Left colon (tissue), 2 donors: ENCODE results near the gene CDHR1. TPM values are rescaled to one million over a fixed set of nuclear protein-coding genes. Genes with fewer than 3 reads are reported as not detected.

Experiments used
- ATAC-seq: fragments of 200-7000 bp; cut with Tn5 transposase; one replicate; pipeline ENCODE4 v1.9.1; 2020; ENCODE audit warnings: mild to moderate bottlenecking, moderate library complexity
- DNase-seq, 2 donors: peaks; one replicate each; pipeline ENCODE4 v3.0.0-alpha.2; 2020
- intact Hi-C, 2 donors: fragments of 100-400 bp; cut with DNase I in 1 of 2; cut with micrococcal nuclease in 1 of 2; formaldehyde crosslinking; loops; one replicate each; pipeline versions ENCODE4 v1.11.2 to v1.14.0; 2022; cut with DNase I, micrococcal nuclease
- total RNA-seq, 2 donors: library from RNA; stranded (reverse); fragmentation: NEBNext Ultra II Directional; extraction: Animal tissue kit (Norgen Biotek cat#: 25700); gene quantifications; one replicate each; pipeline ENCODE4 v1.2.1, GENCODE V29; 2021
- donor health status: DM: no; HTN: no; CAD: no.
- donor health status: DM: yes; HTN: yes; CAD: no.

The CDHR1 gene
- total RNA-seq, 2 donors from 2014 or later, result 63.7 to 127 TPM

DNA sequence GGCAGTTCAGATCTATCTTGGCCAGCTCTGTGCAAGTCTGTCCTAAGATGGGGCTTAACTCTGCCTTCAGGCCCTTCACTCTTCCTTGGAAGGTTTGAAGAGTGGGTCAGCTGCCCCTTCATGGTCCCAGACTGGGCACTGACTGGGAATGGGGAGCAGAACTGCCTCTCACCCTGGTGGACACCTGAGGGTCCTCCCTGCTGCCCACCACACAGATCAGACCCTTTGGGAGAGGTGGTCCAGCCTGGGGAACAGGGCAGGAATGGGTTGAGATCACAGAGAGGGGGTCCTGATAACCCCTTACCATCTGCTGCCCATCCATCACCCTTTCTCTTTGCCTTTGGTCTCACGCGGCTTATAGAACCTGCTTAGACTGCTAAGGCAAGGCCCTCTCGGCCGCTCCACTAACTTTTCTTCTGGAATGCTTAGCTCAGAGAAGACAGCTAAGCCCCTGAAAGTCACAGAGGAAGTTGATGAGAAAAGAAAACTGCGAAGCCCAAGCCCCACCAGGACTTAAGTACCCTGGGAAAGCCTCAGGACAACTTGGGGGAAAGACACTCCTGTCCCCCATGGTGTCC is 402 bp upstream of the CDHR1 start:
- DNase-seq, result peak in 1 of 2 donors; percentile 24
- intact Hi-C loops, result no loop called here
- ATAC-seq, result no peak

- peak in 1 of 2 donors; percentile 28 for DNase-seq
- intact Hi-C loops, result no loop called here
- ATAC-seq, result peak; percentile 12
These were observed 900 bp downstream of the CDHR1 start for GRCh38 chr10:84195044-84195830.

GRCh38 chr10:84196083-84196482 is 1.7 kb downstream of the CDHR1 start:
- intact Hi-C loops, result no loop called here
- ATAC-seq (peak; percentile 56), DNase-seq (peak; percentile 71 to 77)

DNA sequence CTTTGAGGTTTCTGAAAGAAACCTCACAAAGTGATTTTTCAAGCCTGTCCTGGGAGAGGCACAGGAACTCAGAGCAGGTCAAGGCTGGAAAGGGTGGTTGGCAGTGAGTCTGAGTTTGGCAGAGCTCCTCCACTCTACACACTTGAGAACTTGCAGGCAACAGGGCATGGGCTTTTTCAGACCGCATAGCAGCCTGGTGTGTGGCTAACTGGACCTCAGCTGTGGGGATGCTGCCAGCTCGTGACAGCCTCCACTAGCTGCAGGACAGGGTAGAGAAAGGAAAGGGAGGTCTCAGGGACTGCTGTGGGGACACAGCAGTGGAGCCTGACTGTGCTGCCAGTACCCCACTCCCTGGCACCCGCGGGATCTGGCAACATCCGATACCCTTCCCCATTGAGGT is 2.6 kb downstream of the CDHR1 start:
- no peak for ATAC-seq
- intact Hi-C loops, result no loop called here
- no peak for DNase-seq

GRCh38 chr10:84197643-84198042 is 3.3 kb downstream of the CDHR1 start:
- intact Hi-C loops, result no loop called here
- DNase-seq (no peak), ATAC-seq (no peak)

DNA sequence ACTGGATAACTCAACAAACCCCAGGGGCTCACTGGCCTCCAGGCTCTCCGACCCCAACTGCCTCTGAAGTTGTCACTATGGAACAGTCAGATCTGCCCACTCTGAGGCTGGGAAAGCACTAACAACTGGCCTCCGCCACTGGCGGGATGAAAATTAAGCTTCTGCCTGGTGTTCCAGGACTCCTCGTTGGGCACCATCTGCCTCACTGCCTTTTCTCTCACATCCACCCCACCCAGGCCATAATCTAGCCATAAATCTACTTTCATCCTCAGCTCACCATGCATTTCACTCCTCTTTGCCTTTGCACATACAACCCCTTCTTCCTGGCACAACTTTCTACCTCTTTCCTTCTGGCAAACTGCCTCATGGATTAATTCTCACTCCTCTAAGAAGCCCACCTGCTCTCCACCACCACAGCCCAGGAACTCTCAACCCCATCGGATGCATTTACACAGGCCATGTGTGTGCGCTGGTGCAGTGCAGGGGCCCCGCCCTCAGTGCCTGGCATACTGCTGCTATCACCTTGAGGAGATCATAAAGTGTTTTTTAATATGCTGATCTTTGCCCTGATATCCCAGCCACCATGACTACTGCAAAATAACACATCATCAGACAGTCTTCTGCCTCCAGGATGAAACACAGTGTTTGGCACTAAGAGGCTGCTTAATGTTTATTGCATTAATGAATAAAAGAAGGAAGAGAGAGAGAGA is 4.0 kb downstream of the CDHR1 start:
- DNase-seq, result peak; percentile 84 to 85
- peak; percentile 69 for ATAC-seq
- intact Hi-C loops, result no loop called here

- intact Hi-C loops, result no loop called here
- peak; percentile 74 to 84 for DNase-seq
- peak; percentile 64 for ATAC-seq
These were observed 6.4 kb downstream of the CDHR1 start for GRCh38 chr10:84200537-84201243.

DNA sequence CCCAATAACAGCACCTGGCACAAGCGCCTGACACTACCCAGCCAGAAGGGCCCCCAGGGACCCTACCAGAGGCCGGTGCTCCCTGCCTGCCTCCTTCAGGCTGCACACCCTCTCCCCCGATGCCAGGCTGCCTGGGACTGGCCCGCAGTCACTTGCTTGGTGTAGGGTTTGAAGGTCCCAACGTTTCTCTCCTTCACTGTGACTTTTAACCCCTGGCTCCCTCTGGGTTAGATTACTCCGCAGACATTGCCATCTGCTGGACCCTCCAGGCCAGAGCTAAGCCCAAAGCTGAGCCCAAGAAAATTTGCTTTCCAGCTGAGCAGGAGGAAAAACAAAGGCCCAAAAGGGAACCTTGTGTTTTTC is 6.9 kb downstream of the CDHR1 start:
- peak; percentile 18 for ATAC-seq
- intact Hi-C loops, result no loop called here
- no peak for DNase-seq

- ATAC-seq (no peak), DNase-seq (no peak)
- intact Hi-C loops, result no loop called here
These were observed 7.3 kb downstream of the CDHR1 start for GRCh38 chr10:84201682-84202081.

- intact Hi-C loops, result no loop called here
- no peak for ATAC-seq
- no peak for DNase-seq
These were observed 8.0 kb downstream of the CDHR1 start for GRCh38 chr10:84202349-84202748.

GRCh38 chr10:84204122-84204521 is 9.8 kb downstream of the CDHR1 start:
- ATAC-seq, result peak; percentile 26
- intact Hi-C loops, result loop anchor here in 1 of 2 donors (2.0 kb wide), 1 partner anchor 55 kb away; no protein-coding TSS in a partner anchor
- DNase-seq, result no peak

DNA sequence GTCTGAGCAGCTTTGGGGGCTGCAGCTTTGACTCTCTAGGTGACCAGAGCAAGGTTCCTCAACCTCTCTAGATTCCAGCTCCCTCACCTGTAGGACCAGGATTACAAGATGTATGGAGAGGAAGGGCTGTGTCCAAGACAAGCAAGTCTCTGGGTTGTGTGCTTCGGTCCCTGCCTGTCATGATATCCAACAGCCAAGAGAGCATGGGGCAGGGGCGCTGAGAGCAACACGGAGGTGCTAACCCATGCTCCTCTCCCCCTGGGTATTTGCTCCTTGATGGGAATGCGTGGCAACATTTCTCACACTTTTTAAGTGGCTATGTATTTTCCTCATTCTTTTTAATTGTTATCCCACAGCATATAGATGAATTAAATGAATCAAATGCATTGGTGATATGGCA is 10.3 kb downstream of the CDHR1 start:
- ATAC-seq (no peak), DNase-seq (no peak)
- intact Hi-C loops, result loop anchor here in 1 of 2 donors (2.0 kb wide), 1 partner anchor 56 kb away; no protein-coding TSS in a partner anchor

DNA sequence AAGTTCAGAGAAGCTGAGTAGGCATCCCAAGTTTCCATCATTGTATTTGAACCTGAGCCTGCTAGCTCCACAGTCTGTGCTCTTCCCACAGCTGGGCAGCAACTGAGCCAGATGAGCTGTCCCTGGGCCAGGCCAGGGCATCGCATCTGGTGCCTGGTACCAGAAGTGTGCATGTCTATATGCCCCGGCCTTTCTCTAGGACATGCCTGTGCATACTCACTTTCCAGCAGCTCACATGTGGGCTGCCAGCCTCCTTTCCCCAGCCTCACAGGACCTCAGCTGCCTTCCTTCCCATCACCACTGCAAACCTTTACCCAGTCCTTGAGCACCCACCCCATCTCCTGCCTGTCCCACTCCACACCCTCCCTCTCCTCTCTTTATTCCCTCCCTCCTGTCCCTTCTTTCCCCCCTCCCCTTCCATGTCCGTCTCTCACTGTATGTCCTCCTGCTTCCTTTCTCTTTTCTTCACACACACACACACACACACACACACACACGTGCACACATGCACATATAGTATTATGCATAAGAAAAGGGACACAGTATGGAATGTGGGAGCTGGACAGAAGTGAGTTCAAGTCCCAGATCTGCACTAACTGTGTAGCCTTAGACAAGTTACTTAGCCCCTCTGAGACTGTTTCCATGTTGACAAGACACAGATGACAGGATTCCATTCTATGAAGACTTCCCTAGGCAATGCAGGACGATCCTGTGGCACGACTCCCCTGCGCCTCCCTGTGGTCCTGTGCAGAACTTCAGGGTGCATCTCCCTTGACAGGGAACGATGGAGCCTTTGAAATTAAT is 10.9 kb downstream of the CDHR1 start:
- intact Hi-C loops, result loop anchor here in 1 of 2 donors (2.0 kb wide), 1 partner anchor 56 kb away; no protein-coding TSS in a partner anchor
- DNase-seq (peak in 1 of 2 donors; percentile 79), ATAC-seq (peak; percentile 60)

- DNase-seq (no peak), ATAC-seq (peak; percentile 64)
- intact Hi-C loops, result loop anchor here in 1 of 2 donors (2.0 kb wide), 1 partner anchor 57 kb away; no protein-coding TSS in a partner anchor
These were observed 11.7 kb downstream of the CDHR1 start for GRCh38 chr10:84205853-84206525.

DNA sequence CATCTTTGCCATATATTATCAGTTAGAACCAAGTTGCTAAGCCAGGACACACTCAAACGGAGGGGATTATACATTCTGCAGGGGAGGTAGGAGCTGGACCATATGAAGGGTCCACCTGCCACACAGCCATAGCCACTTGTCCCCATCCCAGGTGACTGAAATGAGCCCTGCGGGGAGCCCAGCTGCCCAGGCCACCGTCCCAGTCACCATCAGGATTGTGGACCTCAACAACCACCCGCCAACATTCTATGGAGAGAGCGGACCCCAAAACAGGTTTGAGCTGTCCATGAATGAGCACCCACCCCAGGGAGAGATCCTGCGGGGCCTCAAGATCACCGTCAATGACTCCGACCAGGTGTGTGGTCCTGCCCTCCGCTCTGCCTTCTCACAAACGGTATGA is 13.7 kb downstream of the CDHR1 start:
- no peak for ATAC-seq
- DNase-seq, result no peak
- intact Hi-C loops, result no loop called here

GRCh38 chr10:84211566-84211965 is 17.2 kb downstream of the CDHR1 start:
- ATAC-seq (no peak), DNase-seq (no peak)
- intact Hi-C loops, result no loop called here

GRCh38 chr10:84212014-84212413 is 17.7 kb downstream of the CDHR1 start:
- ATAC-seq, result peak; percentile 61
- intact Hi-C loops, result no loop called here
- DNase-seq, result no peak

GRCh38 chr10:84213076-84213475 is 18.7 kb downstream of the CDHR1 start:
- no peak for ATAC-seq
- intact Hi-C loops, result no loop called here
- no peak for DNase-seq
